DMS153 (cell line): Measurements from ENCODE around the gene CTNNA3.

Experiments used
- DNase-seq: peaks from one replicate; lab custom pipeline; 2025; lab: John Stamatoyannopoulos, UW

CTNNA3 gene

GRCh38 chr10:66929375-66929774 lies 766.6 kb downstream of the CTNNA3 start:
- no peak for DNase-seq

GRCh38 chr10:66928776-66929175 lies 767.2 kb downstream of the CTNNA3 start:
- DNase-seq = no peak

DNA sequence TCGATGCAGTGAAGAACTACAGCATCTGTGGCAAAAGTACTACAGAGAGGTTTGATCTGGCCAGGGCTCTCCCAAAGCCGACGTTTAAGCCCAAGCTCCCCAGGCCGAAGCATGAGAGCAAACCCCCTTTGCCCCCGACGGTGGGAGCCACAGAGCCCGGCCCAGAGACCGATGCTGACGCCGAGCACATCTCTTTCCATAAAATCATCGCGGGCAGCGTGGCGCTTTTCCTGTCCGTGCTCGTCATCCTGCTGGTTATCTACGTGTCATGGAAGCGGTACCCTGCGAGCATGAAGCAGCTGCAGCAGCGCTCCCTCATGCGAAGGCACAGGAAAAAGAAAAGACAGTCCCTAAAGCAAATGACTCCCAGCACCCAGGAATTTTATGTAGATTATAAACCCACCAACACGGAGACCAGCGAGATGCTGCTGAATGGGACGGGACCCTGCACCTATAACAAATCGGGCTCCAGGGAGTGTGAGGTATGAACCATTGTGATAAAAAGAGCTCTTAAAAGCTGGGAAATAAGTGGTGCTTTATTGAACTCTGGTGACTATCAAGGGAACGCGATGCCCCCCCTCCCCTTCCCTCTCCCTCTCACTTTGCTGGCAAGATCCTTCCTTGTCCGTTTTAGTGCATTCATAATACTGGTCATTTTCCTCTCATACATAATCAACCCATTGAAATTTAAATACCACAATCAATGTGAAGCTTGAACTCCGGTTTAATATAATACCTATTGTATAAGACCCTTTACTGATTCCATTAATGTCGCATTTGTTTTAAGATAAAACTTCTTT lies 767.8 kb downstream of the CTNNA3 start:
- DNase-seq = no peak

GRCh38 chr10:66927251-66927935 lies 768.6 kb downstream of the CTNNA3 start:
- DNase-seq = no peak

GRCh38 chr10:66926841-66927240 lies 769.2 kb downstream of the CTNNA3 start:
- DNase-seq = no peak

DNA sequence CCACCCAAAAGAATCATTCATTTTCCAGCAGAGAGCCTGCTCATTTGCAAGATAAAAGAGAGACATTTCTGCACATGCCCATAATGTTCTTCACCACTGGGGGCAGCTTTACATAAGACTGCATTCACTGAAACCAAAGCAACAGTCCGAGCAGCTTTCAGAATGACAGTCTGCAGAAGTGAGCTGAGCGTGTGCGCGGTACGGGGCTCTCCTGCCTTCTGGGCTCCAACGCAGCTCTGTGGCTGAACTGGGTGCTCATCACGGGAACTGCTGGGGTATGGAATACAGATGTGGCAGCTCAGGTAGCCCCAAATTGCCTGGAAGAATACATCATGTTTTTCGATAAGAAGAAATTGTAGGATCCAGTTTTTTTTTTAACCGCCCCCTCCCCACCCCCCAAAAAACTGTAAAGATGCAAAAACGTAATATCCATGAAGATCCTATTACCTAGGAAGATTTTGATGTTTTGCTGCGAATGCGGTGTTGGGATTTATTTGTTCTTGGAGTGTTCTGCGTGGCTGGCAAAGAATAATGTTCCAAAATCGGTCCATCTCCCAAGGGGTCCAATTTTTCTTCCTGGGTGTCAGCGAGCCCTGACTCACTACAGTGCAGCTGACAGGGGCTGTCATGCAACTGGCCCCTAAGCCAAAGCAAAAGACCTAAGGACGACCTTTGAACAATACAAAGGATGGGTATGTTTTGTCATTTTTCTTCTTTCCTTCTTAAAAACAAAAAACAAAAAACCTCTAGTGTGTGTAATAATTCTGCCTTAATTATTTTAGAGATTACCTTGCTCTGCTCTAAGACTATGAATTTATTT lies 769.9 kb downstream of the CTNNA3 start, which contains the start of gene LRRTM3:
LRRTM3 (plus strand) TSS at position 141 of the 820 bp plus-strand sequence.
- peak; percentile 27 for DNase-seq

DNA sequence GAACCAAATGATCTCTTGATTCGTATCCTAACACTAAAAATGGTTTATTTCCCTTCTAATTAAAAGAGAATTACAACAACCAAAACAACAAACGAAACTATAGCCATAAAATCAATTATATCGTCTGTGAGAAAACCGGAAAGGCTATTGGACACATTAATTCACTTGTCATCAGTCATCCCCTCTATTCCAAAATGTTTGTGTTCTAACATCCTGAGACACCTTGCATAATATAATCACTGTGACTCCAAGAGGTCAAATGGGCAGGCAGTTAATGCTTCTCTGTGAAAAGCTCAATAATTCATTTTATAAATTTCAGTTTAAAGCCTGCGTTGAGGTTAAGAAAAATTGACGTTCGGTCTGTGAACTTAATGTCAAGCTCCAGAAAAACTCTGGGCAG lies 770.6 kb downstream of the CTNNA3 start:
- no peak for DNase-seq

DNA sequence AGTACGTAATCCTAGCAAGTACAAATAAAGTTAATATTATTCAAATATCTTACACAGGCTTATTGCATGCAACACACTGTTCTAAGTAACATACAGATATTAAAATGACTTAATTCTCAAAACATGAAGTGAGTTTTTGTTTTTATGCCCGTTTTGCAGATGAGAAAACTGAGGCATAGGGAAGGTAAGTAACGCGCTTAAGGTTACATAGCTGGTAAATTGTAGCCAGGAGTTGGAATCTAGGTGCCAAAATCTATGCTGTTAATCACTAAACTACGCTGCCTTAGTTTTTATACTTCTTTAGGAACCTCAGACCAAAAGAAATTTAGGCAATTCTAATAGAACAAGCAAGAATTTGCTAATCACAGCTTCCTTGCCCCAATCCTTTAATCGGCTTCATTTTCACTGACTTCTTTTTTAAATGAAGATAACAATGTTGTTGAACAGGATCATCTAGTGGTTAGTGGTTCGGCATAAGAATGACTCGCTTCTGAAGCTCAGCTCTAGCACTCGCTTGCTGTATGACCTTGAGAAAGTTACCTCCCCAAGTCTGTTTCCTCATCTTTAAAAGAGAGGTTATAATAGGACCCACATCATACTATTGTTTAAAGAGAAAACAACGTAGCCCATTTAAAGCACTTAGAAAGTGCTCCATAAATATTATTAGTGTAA lies 771.2 kb downstream of the CTNNA3 start:
- DNase-seq = no peak

- DNase-seq = no peak
Observed at GRCh38 chr10:66919248-66919647, 776.7 kb downstream of the CTNNA3 start.

DNA sequence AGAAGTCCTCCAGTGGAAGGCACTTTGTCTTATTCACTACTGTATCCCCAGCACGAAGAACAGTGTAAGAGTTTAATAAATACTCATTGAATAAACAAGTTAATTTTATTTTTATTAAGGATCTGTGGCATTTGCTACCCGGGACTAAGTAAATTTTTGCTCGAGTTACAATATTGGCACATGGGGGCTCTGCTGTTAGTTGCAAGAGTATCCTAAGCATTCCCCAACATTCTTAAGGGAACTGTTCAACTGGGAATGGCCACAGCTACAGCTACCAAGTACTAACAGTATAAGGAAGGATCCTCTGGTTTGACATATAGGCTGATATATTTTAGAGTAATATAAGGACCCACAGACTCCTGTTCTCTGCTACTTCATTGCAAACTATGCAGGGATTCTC lies 778.9 kb downstream of the CTNNA3 start:
- no peak for DNase-seq

GRCh38 chr10:66916030-66916429 lies 780.0 kb downstream of the CTNNA3 start:
- DNase-seq = no peak

DNA sequence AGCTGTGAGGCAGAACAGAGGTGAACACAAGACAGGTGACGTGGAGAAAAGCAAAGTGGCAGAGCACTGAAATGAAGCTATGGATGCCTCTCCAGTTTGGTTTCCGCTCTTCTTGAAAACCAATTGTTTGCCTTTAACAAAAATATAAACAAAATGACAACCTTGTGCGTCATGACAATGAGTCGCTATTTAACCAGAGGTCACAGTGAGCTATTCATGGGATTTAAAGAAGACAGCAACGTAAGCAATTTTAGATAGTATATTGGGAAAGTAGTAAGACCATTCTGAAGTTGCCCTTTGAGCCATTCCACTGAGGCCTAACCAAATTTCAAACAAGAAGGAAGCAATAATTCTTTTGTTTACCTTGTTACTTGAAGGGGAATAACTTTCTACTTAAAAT lies 785.3 kb downstream of the CTNNA3 start:
- DNase-seq = no peak

DNA sequence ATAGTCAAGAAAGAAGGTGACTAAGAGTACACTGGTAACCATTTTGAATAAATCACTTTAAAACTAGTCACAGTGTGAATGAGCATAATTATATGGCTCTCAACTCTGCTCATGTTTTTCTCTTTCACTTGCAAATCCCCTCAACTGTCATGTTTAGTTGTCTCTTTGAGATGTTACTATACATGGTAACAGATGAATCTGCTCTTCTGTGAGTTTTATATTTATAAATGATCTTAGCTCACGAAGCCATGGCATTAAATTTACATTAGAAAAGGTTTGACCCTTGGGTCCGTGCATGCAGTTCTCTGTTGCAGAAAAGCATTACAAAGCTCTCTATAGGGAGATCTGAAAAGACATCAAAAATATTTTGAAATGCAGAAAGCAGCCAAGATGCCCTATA lies 803.1 kb downstream of the CTNNA3 start:
- no peak for DNase-seq

DNA sequence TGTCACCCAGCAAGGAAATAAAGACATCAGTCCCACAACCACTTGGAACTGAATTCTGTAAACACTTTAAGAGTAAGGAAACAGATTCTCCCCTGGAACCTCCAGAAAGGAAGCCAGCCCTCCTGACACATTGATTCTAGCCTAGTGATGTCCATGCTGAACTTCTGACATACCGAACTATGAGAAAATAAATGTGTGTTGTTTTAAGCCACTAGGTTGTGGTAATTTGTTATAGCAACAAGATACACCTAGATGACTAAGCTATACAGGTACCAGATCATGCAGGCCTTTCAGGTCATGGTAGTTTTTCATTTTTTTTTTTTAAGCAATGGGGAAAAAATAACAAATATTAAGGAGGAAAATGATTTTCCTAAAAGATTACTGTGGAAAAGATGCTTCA lies 807.8 kb downstream of the CTNNA3 start:
- no peak for DNase-seq

DNA sequence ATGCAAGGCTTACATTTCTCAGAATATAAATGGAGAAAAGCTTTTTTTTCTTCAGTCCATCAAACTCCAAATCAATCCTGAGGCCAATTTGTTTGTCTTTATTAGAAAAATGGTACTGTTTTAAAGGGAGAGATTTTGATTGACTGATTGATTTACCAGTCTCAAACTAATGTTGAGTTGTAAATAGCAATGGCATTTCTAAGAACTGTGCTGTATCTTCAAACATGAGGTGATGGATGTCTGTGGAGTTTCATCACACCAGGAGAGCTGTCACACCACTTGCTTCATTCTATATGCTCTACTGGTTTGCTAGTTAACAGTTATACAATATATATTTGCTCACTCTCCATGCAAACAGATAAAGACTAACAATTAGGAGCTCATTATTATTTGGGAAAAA lies 809.1 kb downstream of the CTNNA3 start:
- DNase-seq = no peak

- no peak for DNase-seq
Observed at GRCh38 chr10:66882271-66882670, 813.7 kb downstream of the CTNNA3 start.

DNA sequence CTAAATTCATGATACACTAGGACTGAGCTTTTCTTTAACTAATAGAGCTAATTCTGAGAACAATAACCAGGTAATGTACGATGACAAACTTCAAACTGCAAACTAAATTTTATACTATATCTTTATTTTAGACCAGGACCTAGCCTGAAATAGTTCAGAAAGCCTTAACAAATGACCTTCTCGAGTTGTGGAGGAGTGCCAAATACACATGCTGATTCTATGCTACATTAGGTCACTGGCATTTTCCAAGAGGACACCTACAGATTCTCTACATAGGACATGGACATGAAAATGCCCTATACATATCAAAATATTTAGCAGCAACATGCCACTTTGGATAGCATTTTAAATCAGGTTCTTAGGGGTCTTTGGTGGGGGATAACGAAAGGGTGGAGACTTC lies 814.2 kb downstream of the CTNNA3 start:
- no peak for DNase-seq

- no peak for DNase-seq
Observed at GRCh38 chr10:66880826-66881225, 815.2 kb downstream of the CTNNA3 start.

DNA sequence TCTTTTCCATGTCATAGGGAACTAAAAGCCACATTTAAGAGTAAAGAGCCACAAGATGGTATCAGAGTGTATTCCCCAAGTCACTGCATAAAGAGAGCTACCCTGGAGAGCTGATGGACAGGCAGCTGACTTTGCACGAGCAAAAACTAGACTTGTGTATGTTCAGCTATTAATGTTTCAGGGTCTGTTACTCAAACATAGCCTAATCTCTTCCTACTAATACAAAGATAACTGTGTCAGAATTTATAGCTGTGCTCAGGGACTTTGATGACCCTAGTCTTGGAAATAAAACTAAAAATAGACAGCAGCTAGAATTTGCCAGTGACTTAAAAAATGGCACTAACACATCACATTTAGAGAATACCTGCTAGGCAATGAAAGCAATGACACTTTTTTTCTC lies 815.7 kb downstream of the CTNNA3 start:
- DNase-seq = no peak

DNA sequence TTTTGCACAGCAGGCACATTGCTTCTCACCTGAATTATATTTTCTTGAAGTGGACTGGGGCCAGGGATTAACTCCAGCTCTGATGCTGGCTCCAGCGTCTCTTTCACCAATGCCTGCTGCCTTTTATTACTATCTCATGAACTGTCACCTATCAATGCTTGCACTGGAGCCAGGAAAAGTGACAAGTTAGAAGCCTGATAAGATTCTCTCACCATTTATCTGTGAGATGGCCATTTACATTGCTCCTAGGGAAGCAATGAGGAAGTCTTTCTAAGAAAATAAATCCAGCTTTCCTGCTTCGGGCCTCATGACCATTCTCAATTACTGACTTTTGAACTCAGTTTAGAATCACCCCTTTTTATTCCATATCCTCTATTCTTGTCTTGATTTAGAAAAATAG lies 818.6 kb downstream of the CTNNA3 start:
- no peak for DNase-seq

DNA sequence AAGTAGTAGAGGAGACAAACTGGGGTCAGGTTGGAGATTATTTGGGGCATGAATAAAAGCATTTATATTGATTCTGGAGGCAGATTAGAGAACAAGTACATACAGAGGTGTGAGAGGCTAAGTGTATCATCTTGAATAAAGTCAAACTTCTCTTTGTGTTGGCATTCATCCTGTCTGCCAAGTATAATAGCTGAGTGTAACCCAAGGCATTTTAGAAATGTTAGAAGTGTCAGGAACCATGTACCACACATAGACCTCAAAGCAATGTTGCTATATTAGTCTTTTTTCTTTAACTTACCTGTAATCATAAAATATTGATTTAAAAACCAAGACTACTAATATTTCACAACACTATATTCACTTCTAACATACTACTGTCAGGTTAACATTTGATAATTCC lies 826.4 kb downstream of the CTNNA3 start:
- no peak for DNase-seq

- no peak for DNase-seq
Observed at GRCh38 chr10:66862687-66863258, 833.2 kb downstream of the CTNNA3 start.
